Activated T-cell treated with anti-CD3 and anti-CD28 coated beads, Interleukin-2, amount 50 U/mL, for 24 hours (primary cell): ENCODE measurements around the gene PRAME.
"Not testable (repeated sequence)": the region's sequence is repeated elsewhere in the genome, so short reads cannot be mapped to it uniquely, and the experiment has no call there.

ENCODE experiments used
- DNase-seq: peaks from one replicate; pipeline ENCODE4 v3.0.0-alpha.2; 2020
- H3K27ac Mint-ChIP-seq: 2 replicates; pipeline ENCODE4 v1.8.0; 2020; ENCODE audit warnings: mild to moderate bottlenecking, mixed read lengths
- H3K27me3 Mint-ChIP-seq: 2 replicates; pipeline ENCODE4 v1.8.0; 2020; ENCODE audit warnings: mixed read lengths
- H3K36me3 Mint-ChIP-seq: 2 replicates; pipeline ENCODE4 v1.8.0; 2020; ENCODE audit warnings: low read depth, mixed read lengths
- H3K4me1 Mint-ChIP-seq: 2 replicates; pipeline ENCODE4 v1.8.0; 2020; ENCODE audit warnings: low read depth, mixed read lengths
- H3K4me3 Mint-ChIP-seq: 2 replicates; pipeline ENCODE4 v1.8.0; 2020; ENCODE audit warnings: mild to moderate bottlenecking, moderate library complexity, mixed read lengths
- H3K9me3 Mint-ChIP-seq: 2 replicates; pipeline ENCODE4 v1.8.0; 2020; ENCODE audit warnings: mixed read lengths

PRAME gene

GRCh38 chr22:22548317-22548716 lies 10.7 kb downstream of the PRAME start:
- H3K9me3 Mint-ChIP-seq, result no peaks in the 10 kb centered on the region
- DNase-seq, result no peak
- H3K27me3 Mint-ChIP-seq, result no peaks in the 10 kb centered on the region
- no peak overlapping the region for H3K27ac Mint-ChIP-seq
- H3K4me1 Mint-ChIP-seq, result no peaks in the 10 kb centered on the region
- H3K4me3 Mint-ChIP-seq, result no peak overlapping the region
- H3K36me3 Mint-ChIP-seq, result no peaks in the 10 kb centered on the region

- no peak for DNase-seq
Measured at GRCh38 chr22:22547692-22548300, 11.3 kb downstream of the PRAME start.

DNA sequence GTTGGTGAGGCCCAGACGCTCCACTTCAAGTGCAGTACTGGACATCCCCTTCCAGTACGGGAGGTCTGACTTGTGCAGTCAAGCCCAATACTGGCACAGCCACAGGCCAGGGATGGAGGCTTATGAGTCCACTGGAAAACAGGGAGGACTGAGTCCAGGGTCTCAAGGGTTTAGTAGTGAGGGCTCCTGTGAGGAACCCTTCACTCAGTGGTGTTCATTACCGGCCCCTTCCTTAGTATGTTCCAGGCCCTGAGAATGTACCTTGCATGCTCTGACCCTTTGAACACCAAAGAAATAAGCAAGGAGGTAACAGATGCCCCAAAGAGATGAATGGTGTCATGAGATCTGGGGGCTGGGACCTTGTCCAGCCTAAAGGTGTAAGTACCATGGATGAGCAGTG lies 11.8 kb downstream of the PRAME start:
- no peaks in the 10 kb centered on the region for H3K9me3 Mint-ChIP-seq
- DNase-seq, result no peak
- no peaks in the 10 kb centered on the region for H3K4me1 Mint-ChIP-seq
- no peak overlapping the region for H3K27ac Mint-ChIP-seq
- no peak overlapping the region for H3K4me3 Mint-ChIP-seq
- no peaks in the 10 kb centered on the region for H3K36me3 Mint-ChIP-seq
- H3K27me3 Mint-ChIP-seq, result no peaks in the 10 kb centered on the region

More at GRCh38 chr22:22547692-22548300, 11.3 kb downstream of the PRAME start:
- no peaks in the 10 kb centered on the region for H3K4me1 Mint-ChIP-seq
- H3K27ac Mint-ChIP-seq, result no peak overlapping the region
- H3K4me3 Mint-ChIP-seq, result no peak overlapping the region
- H3K27me3 Mint-ChIP-seq, result no peaks in the 10 kb centered on the region
- H3K9me3 Mint-ChIP-seq, result no peaks in the 10 kb centered on the region
- H3K36me3 Mint-ChIP-seq, result no peaks in the 10 kb centered on the region

DNA sequence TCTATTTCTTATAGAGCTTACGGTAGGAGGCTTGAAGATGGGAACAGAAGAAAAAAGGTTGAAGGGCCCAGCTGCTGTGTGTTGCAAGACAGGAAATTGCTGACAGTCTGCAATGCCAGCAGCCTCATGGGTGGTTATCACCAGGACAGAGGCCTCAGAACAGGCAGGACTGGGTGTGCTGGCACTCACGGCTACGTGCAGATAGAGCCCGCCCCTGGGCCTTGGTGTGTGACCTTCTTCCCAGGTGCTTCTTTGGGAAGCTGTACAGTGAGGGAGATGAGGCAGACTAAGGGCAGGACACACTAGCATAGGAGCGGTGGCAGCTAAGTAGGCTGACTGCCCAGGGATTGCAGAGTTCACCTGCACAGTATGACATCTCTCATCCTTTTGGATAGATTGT lies 12.6 kb downstream of the PRAME start:
- Mint-ChIP-seq H3K4me3 (no peak overlapping the region), H3K27ac (no peak overlapping the region), H3K27me3 (no peaks in the 10 kb centered on the region), H3K9me3 (no peaks in the 10 kb centered on the region), H3K36me3 (no peaks in the 10 kb centered on the region), H3K4me1 (no peaks in the 10 kb centered on the region)
- DNase-seq, result no peak

- no peaks in the 10 kb centered on the region for H3K36me3 Mint-ChIP-seq
- peaks cover 4% of the 10 kb centered on the region for H3K27me3 Mint-ChIP-seq
- H3K4me3 Mint-ChIP-seq, result no peak overlapping the region
- no peaks in the 10 kb centered on the region for H3K4me1 Mint-ChIP-seq
- no peak for DNase-seq
- H3K9me3 Mint-ChIP-seq, result no peaks in the 10 kb centered on the region
- H3K27ac Mint-ChIP-seq, result no peak overlapping the region
Measured at GRCh38 chr22:22545084-22545483, 14.0 kb downstream of the PRAME start.

DNA sequence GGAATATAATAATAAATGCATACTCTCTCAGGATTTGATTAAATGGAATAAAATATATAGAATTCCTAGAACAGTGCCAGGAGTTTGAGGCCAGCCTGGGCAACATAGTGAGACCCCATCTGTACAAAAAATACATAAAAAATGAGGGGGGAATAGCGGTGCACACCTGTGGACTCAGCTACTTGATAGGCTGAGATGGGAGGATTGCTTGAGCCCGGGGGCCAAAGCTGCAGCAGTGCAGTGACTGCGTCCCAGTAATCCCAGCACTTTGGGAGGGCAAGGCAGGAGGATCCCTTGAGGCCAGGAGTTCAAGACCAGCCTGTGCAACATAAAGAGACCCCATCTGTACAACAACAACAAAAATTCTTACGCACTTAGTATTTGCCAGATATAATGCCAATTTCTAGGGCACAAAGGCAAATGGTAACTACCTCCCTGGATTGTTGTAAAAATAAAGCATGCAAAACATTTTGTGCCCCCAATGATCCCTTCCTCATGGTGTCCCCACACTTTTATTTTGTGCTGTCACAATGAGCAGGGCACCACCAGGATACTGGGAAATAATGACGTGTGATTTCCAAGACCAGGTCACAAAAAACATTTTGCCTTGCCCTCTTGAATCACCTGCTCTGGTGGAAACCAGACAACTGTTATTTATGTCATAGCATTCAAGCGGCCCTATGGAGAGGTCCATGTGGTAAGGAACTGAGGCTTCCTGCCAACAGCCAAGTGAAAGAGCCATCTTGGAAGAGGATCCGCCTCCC lies 20.7 kb downstream of the PRAME start:
- no peaks in the 10 kb centered on the region for H3K36me3 Mint-ChIP-seq
- peaks cover 14% of the 10 kb centered on the region for H3K27me3 Mint-ChIP-seq
- no peak overlapping the region for H3K4me3 Mint-ChIP-seq
- H3K27ac Mint-ChIP-seq, result no peak overlapping the region
- no peaks in the 10 kb centered on the region for H3K4me1 Mint-ChIP-seq
- no peaks in the 10 kb centered on the region for H3K9me3 Mint-ChIP-seq
- no peak for DNase-seq

GRCh38 chr22:22536916-22537315 lies 22.1 kb downstream of the PRAME start:
- no peak for DNase-seq
- no peaks in the 10 kb centered on the region for H3K4me1 Mint-ChIP-seq
- no peak overlapping the region for H3K4me3 Mint-ChIP-seq
- no peaks in the 10 kb centered on the region for H3K36me3 Mint-ChIP-seq
- H3K27me3 Mint-ChIP-seq, result peaks cover 14% of the 10 kb centered on the region
- no peak overlapping the region for H3K27ac Mint-ChIP-seq
- H3K9me3 Mint-ChIP-seq, result no peaks in the 10 kb centered on the region

- no peaks in the 10 kb centered on the region for H3K9me3 Mint-ChIP-seq
- H3K27me3 Mint-ChIP-seq, result peaks cover 14% of the 10 kb centered on the region
- H3K4me3 Mint-ChIP-seq, result no peak overlapping the region
- H3K27ac Mint-ChIP-seq, result no peak overlapping the region
- no peak for DNase-seq
- no peaks in the 10 kb centered on the region for H3K4me1 Mint-ChIP-seq
- no peaks in the 10 kb centered on the region for H3K36me3 Mint-ChIP-seq
Measured at GRCh38 chr22:22536515-22536914, 22.6 kb downstream of the PRAME start.

DNA sequence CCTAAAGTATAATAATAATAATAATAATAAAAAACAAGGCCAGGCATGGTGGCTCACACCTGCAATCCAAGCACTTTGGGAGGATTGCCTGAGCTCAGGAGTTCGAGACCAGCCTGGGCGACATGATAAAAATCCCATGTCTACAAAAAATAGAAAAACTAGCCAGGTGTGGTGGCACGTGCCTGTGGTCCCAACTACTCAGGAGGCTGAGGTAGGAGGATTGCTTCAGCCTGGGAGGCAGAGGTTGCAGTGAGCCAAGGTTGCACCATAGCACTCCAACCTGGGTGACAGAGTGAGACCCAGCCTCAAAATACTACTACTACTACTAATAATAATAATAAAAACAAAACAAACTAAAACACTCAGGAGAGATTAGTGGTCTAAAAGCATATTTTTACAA lies 23.4 kb downstream of the PRAME start:
- no peaks in the 10 kb centered on the region for H3K4me1 Mint-ChIP-seq
- no peaks in the 10 kb centered on the region for H3K9me3 Mint-ChIP-seq
- H3K27me3 Mint-ChIP-seq, result peaks cover 14% of the 10 kb centered on the region
- H3K4me3 Mint-ChIP-seq, result no peak overlapping the region
- no peak for DNase-seq
- H3K36me3 Mint-ChIP-seq, result no peaks in the 10 kb centered on the region
- no peak overlapping the region for H3K27ac Mint-ChIP-seq

- no peaks in the 10 kb centered on the region for H3K4me1 Mint-ChIP-seq
- H3K9me3 Mint-ChIP-seq, result no peaks in the 10 kb centered on the region
- H3K27ac Mint-ChIP-seq, result no peak overlapping the region
- H3K27me3 Mint-ChIP-seq, result peaks cover 8% of the 10 kb centered on the region
- no peaks in the 10 kb centered on the region for H3K36me3 Mint-ChIP-seq
- no peak for DNase-seq
- H3K4me3 Mint-ChIP-seq, result no peak overlapping the region
Measured at GRCh38 chr22:22534604-22535415, 24.3 kb downstream of the PRAME start.

DNA sequence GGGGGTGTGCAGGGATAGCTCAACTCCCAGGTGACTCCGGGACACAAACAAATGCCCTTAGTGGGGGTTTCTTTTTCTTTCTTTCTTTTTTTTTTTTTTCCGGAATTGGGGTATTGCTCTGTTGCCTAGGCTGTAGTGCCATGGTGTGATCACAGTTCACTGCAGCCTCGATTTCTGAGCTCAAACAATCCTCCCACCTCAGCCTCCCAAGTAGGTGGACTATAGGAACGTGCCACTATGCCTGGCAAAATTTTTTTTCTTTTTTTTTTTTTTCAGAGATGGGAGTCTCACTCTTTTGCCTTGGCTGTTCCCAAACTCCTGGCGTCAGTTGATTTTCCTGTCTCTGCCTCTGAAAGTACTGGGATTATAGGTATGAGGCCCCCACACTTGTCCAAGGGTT lies 25.2 kb downstream of the PRAME start:
- Mint-ChIP-seq H3K27me3 (peaks cover 13% of the 10 kb centered on the region), H3K4me1 (no peaks in the 10 kb centered on the region), H3K36me3 (no peaks in the 10 kb centered on the region), H3K9me3 (no peaks in the 10 kb centered on the region), H3K27ac (no peak overlapping the region), H3K4me3 (no peak overlapping the region)
- no peak for DNase-seq

- no peak overlapping the region for H3K27ac Mint-ChIP-seq
- no peaks in the 10 kb centered on the region for H3K4me1 Mint-ChIP-seq
- no peaks in the 10 kb centered on the region for H3K36me3 Mint-ChIP-seq
- peaks cover 9% of the 10 kb centered on the region for H3K27me3 Mint-ChIP-seq
- DNase-seq, result no peak
- no peak overlapping the region for H3K4me3 Mint-ChIP-seq
- H3K9me3 Mint-ChIP-seq, result no peaks in the 10 kb centered on the region
Measured at GRCh38 chr22:22533417-22533816, 25.6 kb downstream of the PRAME start.

DNA sequence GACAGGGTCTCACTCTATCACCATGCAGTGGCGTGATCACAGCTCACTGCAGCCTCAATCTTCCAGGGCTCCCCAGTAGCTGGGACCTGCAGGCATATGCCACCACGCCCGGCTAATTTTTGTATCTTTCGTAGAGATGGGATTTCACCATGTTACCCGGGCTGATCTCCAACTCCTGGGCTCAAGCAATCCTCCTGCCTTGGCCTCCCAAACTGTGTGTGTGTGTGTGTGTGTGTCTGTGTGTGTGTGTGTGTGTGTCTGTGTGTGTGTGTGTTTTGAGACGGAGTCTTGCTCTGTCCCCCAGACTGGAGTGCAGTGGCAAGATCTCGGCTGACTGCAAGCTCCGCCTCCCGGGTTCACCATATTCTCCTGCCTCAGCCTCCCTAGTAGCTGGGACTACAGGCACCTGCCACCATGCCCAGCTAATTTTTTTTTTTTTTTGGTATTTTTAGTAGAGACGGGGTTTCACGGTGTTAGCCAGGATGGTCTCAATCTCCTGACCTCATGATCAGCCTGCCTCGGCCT lies 26.5 kb downstream of the PRAME start:
- H3K27ac Mint-ChIP-seq, H3K4me1 Mint-ChIP-seq, H3K36me3 Mint-ChIP-seq, H3K9me3 Mint-ChIP-seq, H3K27me3 Mint-ChIP-seq, DNase-seq, H3K4me3 Mint-ChIP-seq: not testable (repeated sequence)

- Mint-ChIP-seq H3K27me3 (peaks cover 9% of the 10 kb centered on the region), H3K4me3 (no peak overlapping the region), H3K9me3 (no peaks in the 10 kb centered on the region), H3K36me3 (no peaks in the 10 kb centered on the region), H3K4me1 (peaks cover 1% of the 10 kb centered on the region), H3K27ac (no peak overlapping the region)
- DNase-seq, result no peak
Measured at GRCh38 chr22:22531770-22532546, 27.1 kb downstream of the PRAME start.
